ENCODE data around the gene PSMD13.
"Not testable (repeated sequence)": the region's sequence is repeated elsewhere in the genome, so short reads cannot be mapped to it uniquely, and the experiment has no call there.

The PSMD13 gene

GRCh38 chr11:249062-249461 is 12.3 kb downstream of the PSMD13 start:
- no peak for DNase-seq (ENCODE audit: low read depth in 2 of 2)

- DNase-seq (ENCODE audit: low read depth in 2 of 2): no peak
These were observed 13.5 kb downstream of the PSMD13 start for GRCh38 chr11:250274-250673.

GRCh38 chr11:250740-251299 is 14.0 kb downstream of the PSMD13 start:
- DNase-seq (ENCODE audit: low read depth in 2 of 2): peak; percentile 68 to 73

- DNase-seq (ENCODE audit: low read depth in 2 of 2): no peak
These were observed 14.8 kb downstream of the PSMD13 start for GRCh38 chr11:251550-251949.

- DNase-seq (ENCODE audit: low read depth in 2 of 2): no peak
These were observed 15.9 kb downstream of the PSMD13 start for GRCh38 chr11:252666-253065.

- no peak for DNase-seq (ENCODE audit: low read depth in 2 of 2)
These were observed 16.5 kb downstream of the PSMD13 start for GRCh38 chr11:253160-253885.

GRCh38 chr11:253886-254270 is 17.1 kb downstream of the PSMD13 start:
- no peak for DNase-seq (ENCODE audit: low read depth in 2 of 2)

GRCh38 chr11:255176-255575 is 18.4 kb downstream of the PSMD13 start:
- no peak for DNase-seq (ENCODE audit: low read depth in 2 of 2)

GRCh38 chr11:255816-256215 is 19.0 kb downstream of the PSMD13 start:
- no peak for DNase-seq (ENCODE audit: low read depth in 2 of 2)

- DNase-seq (ENCODE audit: low read depth in 2 of 2): no peak
These were observed 20.4 kb downstream of the PSMD13 start for GRCh38 chr11:256952-257737.

- no peak for DNase-seq (ENCODE audit: low read depth in 2 of 2)
These were observed 21.2 kb downstream of the PSMD13 start for GRCh38 chr11:257766-258493.

GRCh38 chr11:259413-259812 is 22.6 kb downstream of the PSMD13 start:
- DNase-seq (ENCODE audit: low read depth in 2 of 2): no peak

GRCh38 chr11:261624-262023 is 24.8 kb downstream of the PSMD13 start:
- DNase-seq (ENCODE audit: low read depth in 2 of 2): no peak

- no peak for DNase-seq (ENCODE audit: low read depth in 2 of 2)
These were observed 30.1 kb downstream of the PSMD13 start for GRCh38 chr11:266676-267439.

GRCh38 chr11:267491-267994 is 30.8 kb downstream of the PSMD13 start:
- DNase-seq (ENCODE audit: low read depth in 2 of 2): no peak

- not testable (repeated sequence) for DNase-seq (ENCODE audit: low read depth in 2 of 2)
These were observed 32.0 kb downstream of the PSMD13 start for GRCh38 chr11:268716-269145.

GRCh38 chr11:269146-269890 is 32.5 kb downstream of the PSMD13 start:
- DNase-seq (ENCODE audit: low read depth in 2 of 2): no peak

GRCh38 chr11:270451-271318 is 33.9 kb downstream of the PSMD13 start:
- DNase-seq (ENCODE audit: low read depth in 2 of 2): no peak

- no peak for DNase-seq (ENCODE audit: low read depth in 2 of 2)
These were observed 34.5 kb downstream of the PSMD13 start for GRCh38 chr11:271319-271715.

All from stimulated activated CD8-positive, alpha-beta memory T cell treated with anti-CD3 and anti-CD28 coated beads, Interleukin-2, amount 100 ng/mL, for 1 hour (primary cell).